ENCODE data around the gene TRHDE.
A peak's percentile ranks its signal among the peaks of the same experiment; 100 is the strongest.

The TRHDE gene

GRCh38 chr12:72256725-72257124 lies 15.4 kb upstream of the TRHDE start:
- Histone ChIP-seq H3K4me1 (ENCODE audit: control insufficient read depth, insufficient read depth, low read length) (no peaks in the 10 kb centered on the region), H3K27me3 (ENCODE audit: control insufficient read depth, insufficient read depth, low read length) (no peaks in the 10 kb centered on the region), H3K4me3 (ENCODE audit: low read length) (no peak overlapping the region), H3K9me3 (ENCODE audit: control insufficient read depth, insufficient read depth, low read length) (no peaks in the 10 kb centered on the region), H3K27ac (ENCODE audit: low read length) (no peak overlapping the region), H3K36me3 (ENCODE audit: control insufficient read depth, insufficient read depth, low read length) (no peaks in the 10 kb centered on the region)
- no CpG with 5 or more reads among the region's 1 CpG for WGBS (ENCODE audit: insufficient coverage, insufficient read length)
- DNase-seq (ENCODE audit: low read depth, low spot score) = no peak

GRCh38 chr12:72261885-72262284 lies 10.3 kb upstream of the TRHDE start:
- no peak overlapping the region for H3K4me3 ChIP-seq (ENCODE audit: low read length)
- no peaks in the 10 kb centered on the region for H3K4me1 ChIP-seq (ENCODE audit: control insufficient read depth, insufficient read depth, low read length)
- no peaks in the 10 kb centered on the region for H3K9me3 ChIP-seq (ENCODE audit: control insufficient read depth, insufficient read depth, low read length)
- no peaks in the 10 kb centered on the region for H3K36me3 ChIP-seq (ENCODE audit: control insufficient read depth, insufficient read depth, low read length)
- no CpG with 5 or more reads among the region's 2 CpGs for WGBS (ENCODE audit: insufficient coverage, insufficient read length)
- no peaks in the 10 kb centered on the region for H3K27me3 ChIP-seq (ENCODE audit: control insufficient read depth, insufficient read depth, low read length)
- DNase-seq (ENCODE audit: low read depth, low spot score) = no peak
- H3K27ac ChIP-seq (ENCODE audit: low read length) = no peak overlapping the region

DNA sequence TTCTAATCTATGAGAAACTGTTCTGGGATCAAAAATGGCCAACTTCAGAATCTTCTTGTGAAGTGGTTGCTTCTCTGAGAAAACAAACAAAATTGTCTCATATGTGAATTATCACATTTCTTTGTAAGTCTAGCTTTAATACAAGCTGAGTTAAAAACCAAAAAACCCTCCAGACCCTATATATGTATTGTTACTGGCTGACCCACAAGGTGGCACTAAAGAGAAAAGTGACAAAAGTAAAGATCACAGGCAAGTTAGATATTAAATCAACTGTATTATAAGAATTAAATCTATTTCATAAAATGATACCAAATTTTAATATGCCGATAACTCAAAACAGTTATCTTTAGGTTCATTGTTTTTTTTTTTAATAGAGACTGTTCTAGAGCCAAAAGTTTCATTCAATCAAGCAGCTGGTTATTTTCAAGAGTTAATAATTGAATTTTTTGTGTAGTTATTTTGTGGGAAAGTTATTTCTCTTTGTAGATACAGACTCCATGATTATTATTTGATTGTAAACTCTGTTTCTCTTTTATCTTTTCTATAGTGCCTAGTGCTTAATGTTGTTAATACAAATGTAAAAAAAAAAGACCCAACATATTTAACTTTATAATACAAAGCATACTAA lies 7.5 kb upstream of the TRHDE start:
- H3K4me1 ChIP-seq (ENCODE audit: control insufficient read depth, insufficient read depth, low read length) = no peaks in the 10 kb centered on the region
- H3K9me3 ChIP-seq (ENCODE audit: control insufficient read depth, insufficient read depth, low read length) = no peaks in the 10 kb centered on the region
- no peak for DNase-seq (ENCODE audit: low read depth, low spot score)
- H3K4me3 ChIP-seq (ENCODE audit: low read length) = no peak overlapping the region
- no peaks in the 10 kb centered on the region for H3K27me3 ChIP-seq (ENCODE audit: control insufficient read depth, insufficient read depth, low read length)
- no peak overlapping the region for H3K27ac ChIP-seq (ENCODE audit: low read length)
- WGBS (ENCODE audit: insufficient coverage, insufficient read length) = no CpG with 5 or more reads among the region's 1 CpG
- H3K36me3 ChIP-seq (ENCODE audit: control insufficient read depth, insufficient read depth, low read length) = no peaks in the 10 kb centered on the region

DNA sequence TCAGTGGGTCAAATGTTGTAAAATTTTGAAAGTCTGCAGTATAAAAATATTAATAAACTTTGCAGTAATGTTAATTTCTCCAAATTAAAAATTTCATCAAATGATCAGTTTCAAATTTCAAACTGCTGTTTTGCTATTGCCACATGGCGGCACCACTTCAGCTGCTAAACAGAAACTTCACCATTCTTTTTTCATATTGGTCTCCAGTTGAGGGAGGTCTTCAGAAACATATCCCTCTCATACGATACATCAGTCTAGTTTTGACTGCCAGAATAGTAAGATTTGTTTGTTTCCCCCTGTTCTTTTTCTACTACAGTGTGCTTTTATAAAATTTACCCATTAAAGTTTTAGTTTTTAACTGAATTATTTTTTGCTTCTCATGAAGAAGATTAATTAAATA lies 4.2 kb upstream of the TRHDE start:
- Histone ChIP-seq H3K9me3 (ENCODE audit: control insufficient read depth, insufficient read depth, low read length) (no peaks in the 10 kb centered on the region), H3K36me3 (ENCODE audit: control insufficient read depth, insufficient read depth, low read length) (no peaks in the 10 kb centered on the region), H3K27me3 (ENCODE audit: control insufficient read depth, insufficient read depth, low read length) (peaks cover 3% of the 10 kb centered on the region; the same call in 1 of the 2 replicates), H3K4me1 (ENCODE audit: control insufficient read depth, insufficient read depth, low read length) (no peaks in the 10 kb centered on the region), H3K4me3 (ENCODE audit: low read length) (no peak overlapping the region), H3K27ac (ENCODE audit: low read length) (no peak overlapping the region)
- no CpG with 5 or more reads among the region's 2 CpGs for WGBS (ENCODE audit: insufficient coverage, insufficient read length)
- no peak for DNase-seq (ENCODE audit: low read depth, low spot score)

GRCh38 chr12:72268386-72268785 lies 3.8 kb upstream of the TRHDE start:
- no CpG with 5 or more reads among the region's 2 CpGs for WGBS (ENCODE audit: insufficient coverage, insufficient read length)

DNA sequence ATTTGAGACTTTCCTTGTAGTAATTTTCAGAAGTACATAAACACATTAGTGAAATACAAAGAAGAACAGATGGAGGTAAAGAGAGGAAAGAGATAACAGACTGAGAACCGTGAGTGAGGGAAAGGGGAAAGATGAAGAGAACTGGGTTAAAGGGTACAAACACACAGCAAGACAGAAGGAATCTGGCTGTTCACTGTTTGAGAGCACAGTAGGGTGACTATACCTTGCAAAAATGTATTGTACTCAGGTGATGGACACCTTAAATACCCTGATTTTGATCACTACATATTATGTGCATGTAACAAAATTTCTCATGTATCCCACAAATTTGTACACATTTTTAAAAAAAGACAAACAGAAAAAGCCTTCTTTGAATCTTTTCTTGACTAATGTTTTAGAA lies 2.7 kb upstream of the TRHDE start:
- peaks cover 17% of the 10 kb centered on the region for H3K27me3 ChIP-seq (ENCODE audit: control insufficient read depth, insufficient read depth, low read length)
- H3K36me3 ChIP-seq (ENCODE audit: control insufficient read depth, insufficient read depth, low read length) = no peaks in the 10 kb centered on the region
- no CpG with 5 or more reads among the region's 1 CpG for WGBS (ENCODE audit: insufficient coverage, insufficient read length)
- no peak for DNase-seq (ENCODE audit: low read depth, low spot score)
- no peak overlapping the region for H3K27ac ChIP-seq (ENCODE audit: low read length)
- no peaks in the 10 kb centered on the region for H3K9me3 ChIP-seq (ENCODE audit: control insufficient read depth, insufficient read depth, low read length)
- no peaks in the 10 kb centered on the region for H3K4me1 ChIP-seq (ENCODE audit: control insufficient read depth, insufficient read depth, low read length)
- no peak overlapping the region for H3K4me3 ChIP-seq (ENCODE audit: low read length)

More at GRCh38 chr12:72268386-72268785, 3.8 kb upstream of the TRHDE start:
- Histone ChIP-seq H3K4me1 (ENCODE audit: control insufficient read depth, insufficient read depth, low read length) (no peaks in the 10 kb centered on the region), H3K27ac (ENCODE audit: low read length) (no peak overlapping the region), H3K9me3 (ENCODE audit: control insufficient read depth, insufficient read depth, low read length) (no peaks in the 10 kb centered on the region), H3K4me3 (ENCODE audit: low read length) (no peak overlapping the region), H3K27me3 (ENCODE audit: control insufficient read depth, insufficient read depth, low read length) (peaks cover 7% of the 10 kb centered on the region), H3K36me3 (ENCODE audit: control insufficient read depth, insufficient read depth, low read length) (no peaks in the 10 kb centered on the region)
- no peak for DNase-seq (ENCODE audit: low read depth, low spot score)

GRCh38 chr12:72270246-72270645 lies 1.9 kb upstream of the TRHDE start:
- peaks cover 18% of the 10 kb centered on the region for H3K27me3 ChIP-seq (ENCODE audit: control insufficient read depth, insufficient read depth, low read length)
- no peak for DNase-seq (ENCODE audit: low read depth, low spot score)
- no peaks in the 10 kb centered on the region for H3K4me1 ChIP-seq (ENCODE audit: control insufficient read depth, insufficient read depth, low read length)
- no CpG with 5 or more reads among the region's 2 CpGs for WGBS (ENCODE audit: insufficient coverage, insufficient read length)
- no peak overlapping the region for H3K27ac ChIP-seq (ENCODE audit: low read length)
- no peak overlapping the region for H3K4me3 ChIP-seq (ENCODE audit: low read length)
- no peaks in the 10 kb centered on the region for H3K9me3 ChIP-seq (ENCODE audit: control insufficient read depth, insufficient read depth, low read length)
- H3K36me3 ChIP-seq (ENCODE audit: control insufficient read depth, insufficient read depth, low read length) = no peaks in the 10 kb centered on the region

- Histone ChIP-seq H3K36me3 (ENCODE audit: control insufficient read depth, insufficient read depth, low read length) (no peaks in the 10 kb centered on the region), H3K27ac (ENCODE audit: low read length) (no peak overlapping the region), H3K9me3 (ENCODE audit: control insufficient read depth, insufficient read depth, low read length) (no peaks in the 10 kb centered on the region), H3K27me3 (ENCODE audit: control insufficient read depth, insufficient read depth, low read length) (peaks cover 18% of the 10 kb centered on the region), H3K4me3 (ENCODE audit: low read length) (peak overlapping the region; percentile 42; the same call in 1 of the 2 replicates), H3K4me1 (ENCODE audit: control insufficient read depth, insufficient read depth, low read length) (no peaks in the 10 kb centered on the region)
- WGBS (ENCODE audit: insufficient coverage, insufficient read length) = no CpG with 5 or more reads among the region's 6 CpGs
- no peak for DNase-seq (ENCODE audit: low read depth, low spot score)
These were observed 1.2 kb upstream of the TRHDE start for GRCh38 chr12:72270961-72271360.

GRCh38 chr12:72271451-72272090 lies 599 bp upstream of the TRHDE start:
- Histone ChIP-seq H3K9me3 (ENCODE audit: control insufficient read depth, insufficient read depth, low read length) (no peaks in the 10 kb centered on the region), H3K27ac (ENCODE audit: low read length) (no peak overlapping the region), H3K36me3 (ENCODE audit: control insufficient read depth, insufficient read depth, low read length) (no peaks in the 10 kb centered on the region), H3K27me3 (ENCODE audit: control insufficient read depth, insufficient read depth, low read length) (peaks cover 18% of the 10 kb centered on the region), H3K4me3 (ENCODE audit: low read length) (peak overlapping the region; percentile 42; the same call in 1 of the 2 replicates), H3K4me1 (ENCODE audit: control insufficient read depth, insufficient read depth, low read length) (no peaks in the 10 kb centered on the region)
- DNase-seq (ENCODE audit: low read depth, low spot score) = no peak
- no CpG with 5 or more reads among the region's 35 CpGs for WGBS (ENCODE audit: insufficient coverage, insufficient read length)

DNA sequence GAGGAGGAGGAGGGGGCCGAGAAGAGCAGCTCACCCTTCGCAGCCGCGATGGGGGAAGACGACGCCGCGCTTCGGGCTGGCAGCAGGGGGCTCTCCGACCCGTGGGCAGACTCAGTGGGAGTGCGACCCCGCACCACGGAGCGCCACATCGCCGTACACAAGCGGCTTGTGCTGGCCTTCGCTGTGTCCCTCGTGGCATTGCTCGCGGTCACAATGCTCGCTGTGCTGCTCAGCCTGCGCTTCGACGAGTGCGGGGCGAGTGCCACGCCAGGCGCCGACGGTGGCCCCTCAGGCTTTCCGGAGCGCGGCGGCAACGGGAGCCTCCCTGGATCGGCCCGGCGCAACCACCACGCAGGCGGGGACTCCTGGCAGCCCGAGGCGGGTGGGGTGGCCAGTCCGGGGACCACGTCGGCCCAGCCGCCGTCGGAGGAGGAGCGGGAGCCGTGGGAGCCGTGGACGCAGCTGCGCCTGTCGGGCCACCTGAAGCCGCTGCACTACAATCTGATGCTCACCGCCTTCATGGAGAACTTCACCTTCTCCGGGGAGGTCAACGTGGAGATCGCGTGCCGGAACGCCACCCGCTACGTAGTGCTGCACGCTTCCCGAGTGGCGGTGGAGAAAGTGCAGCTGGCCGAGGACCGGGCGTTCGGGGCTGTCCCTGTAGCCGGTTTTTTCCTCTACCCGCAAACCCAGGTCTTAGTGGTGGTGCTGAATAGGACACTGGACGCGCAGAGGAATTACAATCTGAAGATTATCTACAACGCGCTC lies 745 bp downstream of the TRHDE start:
- peaks cover 18% of the 10 kb centered on the region for H3K27me3 ChIP-seq (ENCODE audit: control insufficient read depth, insufficient read depth, low read length)
- no peak for DNase-seq (ENCODE audit: low read depth, low spot score)
- H3K36me3 ChIP-seq (ENCODE audit: control insufficient read depth, insufficient read depth, low read length) = no peaks in the 10 kb centered on the region
- no CpG with 5 or more reads among the region's 79 CpGs for WGBS (ENCODE audit: insufficient coverage, insufficient read length)
- H3K27ac ChIP-seq (ENCODE audit: low read length) = no peak overlapping the region
- peak overlapping the region; percentile 42; the same call in 1 of the 2 replicates for H3K4me3 ChIP-seq (ENCODE audit: low read length)
- no peaks in the 10 kb centered on the region for H3K4me1 ChIP-seq (ENCODE audit: control insufficient read depth, insufficient read depth, low read length)
- H3K9me3 ChIP-seq (ENCODE audit: control insufficient read depth, insufficient read depth, low read length) = no peaks in the 10 kb centered on the region

Data from iPS DF 6.9 (cell line).